ELR (cell line): ENCODE measurements around the gene TFCP2.
"Not testable (repeated sequence)": the region's sequence is repeated elsewhere in the genome, so short reads cannot be mapped to it uniquely, and the experiment has no call there.

Experiments used
- DNase-seq: peaks from one replicate; pipeline ENCODE4 v3.0.0-alpha.2; 2015; ENCODE audit warnings: low read depth

The TFCP2 gene

DNA sequence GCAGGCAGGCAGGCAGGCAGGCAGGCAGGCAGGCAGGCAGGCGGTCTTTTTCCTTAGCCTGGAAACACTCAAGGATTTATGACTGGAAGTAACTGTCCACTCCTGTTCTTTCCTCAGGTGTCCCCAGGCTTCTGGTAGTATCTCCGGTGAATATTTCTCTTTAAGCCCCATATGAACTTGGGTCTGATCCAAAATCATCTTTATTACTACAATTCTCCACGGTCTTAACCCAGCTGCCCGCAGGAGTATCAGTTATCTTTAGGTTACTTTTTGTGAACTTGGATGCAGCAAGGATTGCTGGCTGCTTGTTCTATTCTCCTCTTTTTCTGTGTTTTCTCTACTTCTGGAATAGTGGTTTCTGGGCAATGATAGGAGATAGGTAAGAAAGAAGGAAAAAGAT is 92.8 kb downstream of the TFCP2 start:
- no peak for DNase-seq

DNA sequence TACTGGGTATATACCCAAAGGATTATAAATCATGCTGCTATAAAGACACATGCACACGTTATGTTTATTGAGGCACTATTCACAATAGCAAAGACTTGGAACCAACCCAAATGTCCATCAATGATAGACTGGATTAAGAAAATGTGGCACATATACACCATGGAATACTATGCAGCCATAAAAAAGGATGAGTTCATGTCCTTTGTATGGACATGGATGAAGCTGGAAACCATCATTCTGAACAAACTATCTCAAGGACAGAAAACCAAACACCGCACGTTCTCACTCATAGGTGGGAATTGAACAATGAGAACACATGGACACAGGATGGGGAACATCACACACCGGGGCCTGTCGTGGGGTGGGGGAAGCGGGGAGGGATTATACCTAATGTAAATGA is 94.1 kb downstream of the TFCP2 start:
- DNase-seq = not testable (repeated sequence)

DNA sequence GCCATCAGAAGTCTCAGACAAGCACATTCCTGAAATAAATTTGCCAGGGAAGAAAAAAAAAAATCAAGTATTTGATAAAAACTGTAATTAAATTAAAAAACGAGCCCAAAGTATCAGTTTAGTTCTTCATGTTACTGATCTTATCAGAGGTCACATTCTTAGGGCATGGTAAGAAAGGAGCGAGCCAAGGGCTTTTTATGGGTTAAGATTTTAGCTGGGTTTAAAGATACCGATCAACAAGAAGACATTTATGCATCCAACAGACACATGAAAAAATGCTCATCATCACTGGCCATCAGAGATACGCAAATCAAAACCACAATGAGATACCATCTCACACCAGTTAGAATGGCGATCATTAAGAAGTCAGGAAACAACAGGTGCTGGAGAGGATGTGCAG is 94.6 kb downstream of the TFCP2 start:
- DNase-seq = not testable (repeated sequence)

DNA sequence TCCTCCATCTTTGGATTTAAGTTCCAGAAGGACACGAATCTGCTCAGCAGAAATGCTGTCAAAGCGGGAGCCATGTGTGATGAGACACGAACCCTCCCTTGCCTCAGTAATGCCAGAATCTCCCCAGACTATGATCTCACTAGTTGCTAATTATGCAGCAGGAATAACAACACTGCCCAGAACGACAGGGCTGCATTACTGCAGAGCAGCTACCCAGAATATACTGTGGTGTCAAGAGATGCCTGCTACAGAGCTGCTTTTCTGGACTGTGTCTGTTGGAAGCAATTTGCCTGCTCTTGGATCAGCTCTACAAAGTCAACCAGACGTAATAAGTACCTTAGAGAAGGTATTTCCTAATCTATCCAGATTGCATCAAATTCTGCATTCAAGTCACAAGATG is 95.0 kb downstream of the TFCP2 start:
- no peak for DNase-seq

- no peak for DNase-seq
Observed at GRCh38 chr12:51076236-51076930, 96.6 kb downstream of the TFCP2 start.

- DNase-seq = no peak
Observed at GRCh38 chr12:51075390-51075789, 97.5 kb downstream of the TFCP2 start.

DNA sequence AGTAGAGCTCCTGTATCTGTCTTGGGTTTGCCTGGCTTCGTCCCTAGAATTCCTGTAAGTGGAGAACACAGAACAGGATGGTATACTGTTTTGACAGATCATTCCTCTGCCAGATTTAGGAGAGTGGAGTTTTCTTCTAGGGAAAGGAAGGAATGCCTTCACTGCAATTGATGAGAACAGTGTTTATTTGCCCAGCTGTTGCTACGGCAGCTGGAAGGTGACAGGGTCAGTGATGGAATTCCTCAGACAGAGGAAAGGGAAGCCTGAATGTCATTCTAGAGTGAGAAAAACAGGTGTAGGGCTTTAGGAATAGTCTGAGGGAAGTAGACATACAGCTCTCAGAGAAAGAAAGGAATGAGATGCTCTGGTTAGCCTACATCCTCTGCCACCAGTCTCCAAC is 101.3 kb downstream of the TFCP2 start:
- no peak for DNase-seq

DNA sequence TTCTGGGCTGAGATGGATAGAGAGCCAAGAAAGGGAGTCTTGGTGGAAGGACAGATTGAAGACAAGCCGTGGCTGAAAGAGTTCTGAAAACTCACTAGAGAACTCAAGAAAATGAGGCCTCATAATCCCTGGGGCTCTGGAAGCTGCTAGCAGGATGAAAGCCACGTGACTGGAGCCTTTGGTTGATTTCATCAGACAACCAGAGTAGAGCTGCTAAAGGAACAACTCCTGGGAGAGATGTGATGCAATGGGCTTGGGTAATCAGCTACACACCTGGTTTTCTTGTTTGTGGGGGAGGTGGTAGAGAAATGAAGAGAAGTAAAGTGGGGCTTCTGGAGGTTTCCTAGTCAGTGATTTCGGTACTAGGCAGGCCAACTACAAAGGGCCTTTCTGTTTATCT is 102.9 kb downstream of the TFCP2 start:
- DNase-seq = no peak

- no peak for DNase-seq
Observed at GRCh38 chr12:51067771-51068170, 105.2 kb downstream of the TFCP2 start.

GRCh38 chr12:51067229-51067628 is 105.7 kb downstream of the TFCP2 start:
- DNase-seq = no peak

GRCh38 chr12:51065530-51065929 is 107.4 kb downstream of the TFCP2 start:
- DNase-seq = no peak

GRCh38 chr12:51062631-51063397 is 110.1 kb downstream of the TFCP2 start:
- DNase-seq = no peak

DNA sequence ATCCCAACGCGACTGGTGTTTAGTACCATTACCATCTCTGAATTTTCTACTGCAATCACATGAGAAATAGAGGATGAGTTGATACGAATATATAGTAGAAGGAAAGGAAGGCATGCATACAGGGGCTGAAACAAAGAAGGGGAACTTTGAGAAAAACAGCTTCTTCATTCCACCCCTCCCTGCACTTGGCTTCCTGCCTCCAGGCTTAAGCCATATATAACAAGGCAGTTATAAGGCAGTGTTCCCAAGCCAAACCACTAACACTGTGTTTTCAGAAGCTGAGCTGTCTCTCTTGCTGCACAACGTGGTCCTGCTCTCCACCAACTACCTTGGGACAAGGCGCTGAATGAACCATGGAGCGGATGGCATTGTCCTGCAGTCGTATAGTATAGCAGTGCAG is 113.8 kb downstream of the TFCP2 start:
- DNase-seq = no peak

DNA sequence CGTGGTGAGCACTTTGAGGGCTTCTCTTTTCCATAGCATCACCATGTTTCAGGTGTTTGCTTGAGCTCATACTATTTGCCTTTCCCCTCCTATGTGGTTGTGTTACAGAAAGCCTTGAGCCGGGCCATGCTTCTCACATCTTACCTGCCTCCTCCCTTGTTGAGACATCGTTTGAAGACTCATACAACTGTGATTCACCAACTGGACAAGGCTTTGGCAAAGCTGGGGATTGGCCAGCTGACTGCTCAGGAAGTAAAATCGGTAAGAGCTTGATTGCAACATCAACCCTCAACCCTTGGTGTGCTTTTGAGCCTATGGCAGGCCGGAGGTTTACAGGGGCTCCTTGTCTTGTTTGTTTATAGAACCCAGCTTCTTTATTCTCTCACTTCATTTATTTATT is 116.7 kb downstream of the TFCP2 start:
- DNase-seq = peak; percentile 88

- peak; percentile 26 for DNase-seq
Observed at GRCh38 chr12:51055060-51055459, 117.9 kb downstream of the TFCP2 start.

DNA sequence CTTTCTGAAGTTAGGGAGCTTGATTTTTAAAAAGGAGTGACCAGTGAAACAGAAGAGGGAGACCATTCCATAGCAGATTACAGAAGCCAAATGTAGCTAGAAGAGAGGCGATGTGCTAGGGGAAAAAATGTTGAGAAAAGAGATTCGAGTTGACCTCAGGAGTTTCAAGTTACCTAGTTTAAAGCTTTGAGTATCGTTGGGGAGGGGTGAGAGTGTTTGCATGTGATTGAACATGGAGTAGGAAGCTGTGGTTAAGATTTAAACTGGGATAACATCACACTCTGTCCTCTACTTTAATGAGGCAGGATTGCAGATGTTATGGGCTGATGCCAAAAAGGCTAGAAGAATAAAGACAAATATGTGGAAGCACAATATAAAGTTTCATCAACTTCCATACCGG is 121.1 kb downstream of the TFCP2 start:
- DNase-seq = no peak

- DNase-seq = no peak
Observed at GRCh38 chr12:51049525-51049924, 123.4 kb downstream of the TFCP2 start.

DNA sequence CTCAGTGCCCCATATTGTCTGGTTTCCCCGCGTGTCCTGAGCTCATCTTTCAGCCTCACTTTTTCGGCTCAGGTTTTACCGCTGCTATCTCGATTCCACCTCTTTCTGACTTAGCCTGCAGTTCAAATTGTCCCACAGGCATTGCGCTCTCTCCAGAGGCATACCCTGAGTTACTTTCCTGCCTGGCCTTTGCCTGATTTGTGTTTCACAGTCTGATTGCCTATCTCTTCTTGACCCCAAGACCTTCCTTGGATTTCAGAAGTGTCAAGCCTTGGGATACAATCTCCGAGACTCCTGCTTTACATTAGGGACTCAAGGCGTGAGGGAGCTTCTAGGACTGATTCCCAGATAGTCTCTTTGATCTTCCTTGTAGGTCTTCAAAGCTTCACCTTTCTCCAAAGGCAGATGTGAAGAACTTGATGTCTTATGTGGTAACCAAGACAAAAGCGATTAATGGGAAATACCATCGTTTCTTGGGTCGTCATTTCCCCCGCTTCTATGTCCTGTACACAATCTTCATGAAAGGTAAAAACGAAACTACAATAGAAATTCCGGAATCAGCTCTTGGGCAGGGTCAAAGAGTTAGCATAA is 124.2 kb downstream of the TFCP2 start:
- DNase-seq = peak; percentile 17

DNA sequence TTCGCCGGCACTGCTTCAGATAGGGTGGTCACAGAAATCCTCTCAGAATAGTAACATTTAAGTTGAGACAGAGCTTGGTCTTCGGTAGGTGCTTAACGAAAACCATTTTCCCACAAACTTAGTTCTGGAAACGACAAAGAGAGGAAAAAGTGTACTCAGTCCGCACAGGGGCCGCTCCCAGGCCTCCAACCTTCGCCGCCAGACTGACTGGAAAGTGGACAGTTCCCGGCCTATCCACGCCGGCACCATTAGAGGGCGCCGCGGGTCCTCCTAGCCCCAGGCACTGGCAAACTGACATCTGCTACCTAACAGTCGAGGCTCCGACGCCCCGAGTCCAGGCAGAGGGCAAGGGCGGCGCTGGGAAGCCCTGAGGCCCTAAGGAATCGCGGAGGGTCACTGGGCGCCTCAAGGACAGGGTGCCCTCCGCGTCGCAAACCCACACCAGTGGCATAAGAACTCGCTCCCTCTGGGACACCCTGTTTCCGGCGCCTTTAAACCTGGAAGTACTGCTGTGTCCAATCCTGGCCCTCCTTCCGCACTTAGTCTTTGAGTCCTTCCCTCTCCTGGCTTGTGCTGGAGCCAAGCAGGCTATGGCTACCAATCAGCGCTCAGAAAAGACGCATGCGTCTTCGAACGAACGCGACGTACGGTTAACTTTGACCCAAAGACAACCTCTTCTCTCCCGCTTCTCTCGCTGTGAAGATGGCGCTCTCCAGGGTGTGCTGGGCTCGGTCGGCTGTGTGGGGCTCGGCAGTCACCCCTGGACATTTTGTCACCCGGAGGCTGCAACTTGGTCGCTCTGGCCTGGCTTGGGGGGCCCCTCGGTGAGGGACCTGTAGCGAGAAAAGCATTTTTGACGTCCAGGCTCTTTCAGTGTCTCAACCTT is 125.0 kb downstream of the TFCP2 start, which contains the start of gene LETMD1:
Gene LETMD1 (plus strand): TSS at position 673 of the 886 bp plus-strand sequence. CDS start 30 bp downstream, at position 703.
- peak; percentile 99 for DNase-seq
